Measurements from ENCODE around the gene USO1. TPM values are rescaled to one million over a fixed set of nuclear protein-coding genes. Genes with fewer than 3 reads are reported as not detected.

Gene USO1
- total RNA-seq, 1 experiment from 2014 or later = 33.9 TPM

- H3K4me1 ChIP-seq (replicated peaks; ENCODE audit: insufficient read depth) = no peaks in the 10 kb centered on the region
- H3K9me3 ChIP-seq (ENCODE audit: insufficient read depth, low read depth) = no peaks in the 10 kb centered on the region
- no peaks in the 10 kb centered on the region for H3K9me2 ChIP-seq (ENCODE audit: insufficient read depth)
- no peak overlapping the region for H3K4me2 ChIP-seq
- intact Hi-C loops (cut with micrococcal nuclease; ENCODE audit: unreplicated experiment) = no loop called here
- H3K4me3 ChIP-seq = no peak overlapping the region
- TF ChIP-seq EZH2 (IDR thresholded peaks at IDR 0.05; ENCODE audit: low read depth) (no peak), CTCF (conservative IDR thresholded peaks at IDR 0.05) (no peak)
- CTCF ChIA-PET = no interaction called here
- H3F3A ChIP-seq (ENCODE audit: insufficient read depth, low read depth) = no peaks in the 10 kb centered on the region
- no peaks in the 10 kb centered on the region for H3K27me3 ChIP-seq (ENCODE audit: insufficient read depth, low read depth)
- no peaks in the 10 kb centered on the region for H3K79me2 ChIP-seq (ENCODE audit: low read depth)
- H4K20me1 ChIP-seq (ENCODE audit: insufficient read depth) = no peaks in the 10 kb centered on the region
- POLR2A ChIA-PET (ENCODE audit: unreplicated experiment) = no interaction called here
- H3K36me3 ChIP-seq (ENCODE audit: low read depth) = no peaks in the 10 kb centered on the region
- no peak overlapping the region for H3K27ac ChIP-seq
- no peak overlapping the region for H2AFZ ChIP-seq
- no TSS peak for BruUV-seq (replicated peaks)
- DNase-seq = no peak
These were observed 25.5 kb upstream of the USO1 start for GRCh38 chr4:75698963-75699228.

- no peaks in the 10 kb centered on the region for H3K4me1 ChIP-seq (replicated peaks; ENCODE audit: insufficient read depth)
- no peak overlapping the region for H3K27ac ChIP-seq
- H4K20me1 ChIP-seq (ENCODE audit: insufficient read depth) = no peaks in the 10 kb centered on the region
- H3F3A ChIP-seq (ENCODE audit: insufficient read depth, low read depth) = no peaks in the 10 kb centered on the region
- no peaks in the 10 kb centered on the region for H3K79me2 ChIP-seq (ENCODE audit: low read depth)
- no peaks in the 10 kb centered on the region for H3K9me3 ChIP-seq (ENCODE audit: insufficient read depth, low read depth)
- no peaks in the 10 kb centered on the region for H3K27me3 ChIP-seq (ENCODE audit: insufficient read depth, low read depth)
- ChIA-PET CTCF (no interaction called here), POLR2A (ENCODE audit: unreplicated experiment) (no interaction called here)
- no peak overlapping the region for H3K4me2 ChIP-seq
- TF ChIP-seq EZH2 (IDR thresholded peaks at IDR 0.05; ENCODE audit: low read depth) = no peak
- TF ChIP-seq CTCF (conservative IDR thresholded peaks at IDR 0.05) = no peak
- no peaks in the 10 kb centered on the region for H3K36me3 ChIP-seq (ENCODE audit: low read depth)
- no TSS peak for BruUV-seq (replicated peaks)
- no peak for DNase-seq
- H3K4me3 ChIP-seq = no peak overlapping the region
- H2AFZ ChIP-seq = no peak overlapping the region
- intact Hi-C loops (cut with micrococcal nuclease; ENCODE audit: unreplicated experiment) = no loop called here
- no peaks in the 10 kb centered on the region for H3K9me2 ChIP-seq (ENCODE audit: insufficient read depth)
These were observed 25.1 kb upstream of the USO1 start for GRCh38 chr4:75699299-75699698.

GRCh38 chr4:75702919-75703411 is 21.4 kb upstream of the USO1 start:
- Histone ChIP-seq H4K20me1 (ENCODE audit: insufficient read depth) (no peaks in the 10 kb centered on the region), H3K4me3 (no peak overlapping the region), H3K36me3 (ENCODE audit: low read depth) (no peaks in the 10 kb centered on the region), H3K9me2 (ENCODE audit: insufficient read depth) (no peaks in the 10 kb centered on the region), H3K79me2 (ENCODE audit: low read depth) (no peaks in the 10 kb centered on the region), H3F3A (ENCODE audit: insufficient read depth, low read depth) (no peaks in the 10 kb centered on the region), H3K27me3 (ENCODE audit: insufficient read depth, low read depth) (no peaks in the 10 kb centered on the region), H2AFZ (no peak overlapping the region), H3K9me3 (ENCODE audit: insufficient read depth, low read depth) (no peaks in the 10 kb centered on the region), H3K4me2 (no peak overlapping the region), H3K4me1 (replicated peaks; ENCODE audit: insufficient read depth) (no peaks in the 10 kb centered on the region), H3K27ac (no peak overlapping the region)
- CTCF ChIA-PET = no interaction called here
- no TSS peak for BruUV-seq (replicated peaks)
- intact Hi-C loops (cut with micrococcal nuclease; ENCODE audit: unreplicated experiment) = no loop called here
- no peak for TF ChIP-seq EZH2 (IDR thresholded peaks at IDR 0.05; ENCODE audit: low read depth)
- no peak for TF ChIP-seq CTCF (conservative IDR thresholded peaks at IDR 0.05)
- DNase-seq = no peak
- POLR2A ChIA-PET (ENCODE audit: unreplicated experiment) = no interaction called here

Measured in PC-9 (cell line).